ENCODE results near the gene PTPRK.

PTPRK gene

DNA sequence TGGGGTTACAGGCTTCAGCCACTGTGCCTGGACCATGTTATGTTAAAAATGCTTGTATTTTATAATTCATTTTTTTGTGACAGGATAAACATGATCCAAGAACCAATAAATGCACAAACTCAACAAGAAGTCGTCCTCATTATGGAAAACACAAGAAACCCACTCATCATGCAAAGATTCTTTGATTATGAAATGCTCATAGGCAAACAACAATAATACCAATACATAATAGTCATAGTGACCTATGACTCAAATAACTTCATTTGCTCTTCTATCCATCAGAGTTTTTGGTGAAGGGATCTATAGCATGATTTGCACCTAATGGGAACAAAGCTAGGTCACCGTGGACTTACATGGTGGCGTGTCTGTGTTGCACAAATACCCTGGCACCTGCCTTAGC is 402.5 kb downstream of the PTPRK start:
- no peak for DNase-seq

DNA sequence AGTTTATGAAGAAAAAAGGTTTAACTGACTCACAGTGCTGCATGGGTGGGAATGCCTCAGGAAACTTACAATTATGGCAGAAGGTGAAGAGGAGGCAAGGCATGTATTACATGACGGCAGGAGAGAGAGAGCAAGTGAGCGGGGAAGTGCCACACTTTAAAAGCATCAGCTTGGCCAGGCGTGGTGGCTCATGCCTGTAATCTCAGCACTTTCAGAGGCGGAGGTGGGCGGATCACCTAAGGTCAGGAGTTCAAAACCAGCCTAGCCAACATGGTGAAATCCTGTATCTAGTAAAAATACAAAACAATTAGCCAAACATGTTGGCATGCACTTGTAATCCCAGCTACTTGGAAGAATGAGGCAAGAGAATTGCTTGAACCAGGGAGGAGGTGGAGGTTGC is 406.2 kb downstream of the PTPRK start:
- no peak for DNase-seq

- no peak for DNase-seq
These were observed 407.9 kb downstream of the PTPRK start for GRCh38 chr6:128112494-128112893.

- no peak for DNase-seq
These were observed 409.3 kb downstream of the PTPRK start for GRCh38 chr6:128111096-128111495.

- no peak for DNase-seq
These were observed 412.7 kb downstream of the PTPRK start for GRCh38 chr6:128107682-128108081.

DNA sequence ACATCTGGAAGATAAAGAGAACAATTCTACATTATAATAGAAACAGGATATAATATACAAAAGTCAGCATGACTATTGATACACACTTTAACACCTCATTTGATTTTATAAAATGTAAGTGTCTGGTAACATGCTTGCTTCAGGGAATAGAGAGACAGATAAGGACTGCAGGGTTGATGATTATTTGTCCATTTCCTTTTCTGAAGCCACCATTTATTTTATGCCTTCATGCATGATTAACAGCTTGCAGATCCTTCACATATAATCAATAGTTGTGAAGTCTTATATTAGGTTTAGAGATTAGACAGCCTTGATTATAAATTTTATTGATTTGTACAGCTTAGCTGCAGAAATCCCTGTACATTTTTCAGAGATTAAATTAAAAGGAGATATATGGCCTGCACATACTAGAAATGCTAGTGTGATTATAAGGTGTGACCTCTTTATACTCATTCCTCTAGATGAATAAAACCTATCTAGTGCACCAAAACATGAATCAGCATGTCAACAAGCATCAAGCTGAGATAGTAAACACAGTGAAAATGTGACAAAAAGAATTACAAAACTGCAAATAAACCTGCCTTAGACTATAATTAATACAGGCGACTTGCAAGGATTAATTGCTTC is 420.7 kb downstream of the PTPRK start:
- no peak for DNase-seq

DNA sequence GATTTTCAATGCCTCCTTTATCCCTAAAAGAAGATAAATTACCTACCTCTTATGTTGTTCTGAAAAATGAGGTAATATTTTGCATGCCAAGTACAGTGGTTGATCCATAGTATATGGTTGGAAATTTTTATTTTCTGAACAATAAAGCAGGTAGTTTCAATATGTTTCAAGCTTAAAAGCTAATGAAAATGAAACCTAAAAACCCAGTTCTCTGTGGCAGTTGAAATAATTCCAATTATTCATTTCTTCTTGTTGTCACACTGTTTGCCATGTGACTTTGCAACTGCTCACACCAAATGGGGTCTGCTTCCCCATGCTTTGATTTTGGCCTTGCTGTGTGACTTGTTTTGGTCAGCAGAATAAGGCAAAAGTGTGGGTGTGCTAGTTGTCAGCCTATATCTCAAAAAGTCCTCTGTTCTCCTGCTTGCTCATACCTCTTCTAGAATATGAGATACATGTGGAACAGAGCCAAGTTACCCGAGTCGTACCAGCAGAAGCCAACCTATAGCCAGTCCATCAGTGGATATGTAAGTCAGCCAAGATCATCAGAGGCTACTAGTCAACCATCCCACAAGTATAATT is 422.3 kb downstream of the PTPRK start:
- no peak for DNase-seq

- DNase-seq = no peak
These were observed 423.4 kb downstream of the PTPRK start for GRCh38 chr6:128097009-128097408.

- DNase-seq = no peak
These were observed 425.0 kb downstream of the PTPRK start for GRCh38 chr6:128095362-128095761.

- no peak for DNase-seq
These were observed 441.4 kb downstream of the PTPRK start for GRCh38 chr6:128079021-128079420.

GRCh38 chr6:128078276-128078675 is 442.1 kb downstream of the PTPRK start:
- no peak for DNase-seq

- no peak for DNase-seq
These were observed 443.6 kb downstream of the PTPRK start for GRCh38 chr6:128076843-128077242.

- DNase-seq = no peak
These were observed 445.8 kb downstream of the PTPRK start for GRCh38 chr6:128074567-128074966.

DNA sequence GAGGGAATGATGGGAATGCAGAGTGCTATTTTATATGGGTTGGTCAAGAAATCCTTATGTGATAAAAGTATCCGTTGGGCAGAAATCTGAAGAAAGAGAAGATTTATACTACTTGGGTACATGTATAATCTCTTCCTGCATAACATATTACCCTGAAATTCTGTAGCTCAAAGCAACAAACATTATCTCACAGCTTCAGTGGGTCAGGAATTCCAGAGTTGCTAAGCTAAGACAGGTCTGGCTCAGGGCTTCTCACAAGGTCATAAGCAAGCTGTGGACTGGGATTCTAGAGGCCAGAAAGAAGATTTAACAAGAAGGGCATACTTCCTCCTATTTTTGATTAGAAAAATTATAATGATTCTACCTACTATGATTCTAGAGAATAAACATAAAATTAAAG is 447.0 kb downstream of the PTPRK start:
- DNase-seq = no peak

DNA sequence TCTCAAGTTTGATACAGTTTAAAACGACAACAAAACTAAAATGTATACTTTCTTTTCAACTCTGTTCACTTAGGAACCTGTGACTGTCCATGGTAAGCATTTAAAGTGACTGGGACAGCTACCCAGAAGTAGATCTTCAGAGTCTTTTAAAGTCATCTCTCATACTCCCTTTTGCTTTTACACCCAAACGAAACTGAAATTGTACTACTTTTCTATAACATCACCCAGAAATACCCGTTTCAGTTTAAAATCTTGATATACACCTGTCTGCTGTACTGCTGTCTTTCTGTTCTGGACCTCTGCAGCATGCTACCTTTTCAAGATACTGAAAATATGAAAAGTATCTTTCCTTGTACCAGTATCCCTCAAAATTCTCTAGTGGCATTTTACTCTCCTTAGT is 449.2 kb downstream of the PTPRK start:
- DNase-seq = no peak

DNA sequence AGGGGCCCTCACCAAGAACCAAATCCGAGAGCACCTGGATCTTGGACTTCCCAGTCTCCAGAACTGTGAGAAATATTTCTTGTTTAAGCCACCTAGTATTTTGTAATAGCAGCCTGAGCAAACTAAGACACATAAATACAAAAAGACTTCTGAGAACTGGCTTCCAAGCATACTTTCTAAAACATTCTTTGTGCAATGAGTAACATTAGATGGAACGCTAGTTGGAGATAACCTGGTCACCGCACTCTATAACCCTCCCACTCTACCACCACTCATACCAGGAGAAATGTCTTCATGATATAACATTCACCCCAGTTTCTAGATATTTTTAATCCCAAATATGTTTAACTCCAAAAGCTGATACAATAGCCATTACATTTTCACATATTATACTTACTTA is 450.0 kb downstream of the PTPRK start:
- DNase-seq = no peak

DNA sequence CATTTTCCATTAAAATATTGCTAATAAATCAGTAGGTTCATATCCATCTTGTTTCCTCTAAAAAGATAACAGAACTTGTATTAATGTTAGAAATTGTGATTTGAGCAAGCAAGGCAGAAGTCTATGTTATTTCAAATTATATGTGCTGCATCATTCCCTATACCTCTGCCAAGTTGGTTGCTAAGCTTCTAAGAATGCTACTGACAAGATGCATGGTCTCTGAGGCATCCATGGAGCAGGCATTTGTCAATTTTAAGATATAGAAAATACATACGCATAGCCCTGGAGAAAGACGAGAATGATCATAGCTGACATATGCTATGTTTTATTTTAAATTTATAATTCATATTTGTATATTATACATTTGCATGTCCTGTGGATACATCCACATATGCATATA is 451.2 kb downstream of the PTPRK start:
- DNase-seq = no peak

GRCh38 chr6:128068119-128068479 is 452.3 kb downstream of the PTPRK start:
- no peak for DNase-seq

DNA sequence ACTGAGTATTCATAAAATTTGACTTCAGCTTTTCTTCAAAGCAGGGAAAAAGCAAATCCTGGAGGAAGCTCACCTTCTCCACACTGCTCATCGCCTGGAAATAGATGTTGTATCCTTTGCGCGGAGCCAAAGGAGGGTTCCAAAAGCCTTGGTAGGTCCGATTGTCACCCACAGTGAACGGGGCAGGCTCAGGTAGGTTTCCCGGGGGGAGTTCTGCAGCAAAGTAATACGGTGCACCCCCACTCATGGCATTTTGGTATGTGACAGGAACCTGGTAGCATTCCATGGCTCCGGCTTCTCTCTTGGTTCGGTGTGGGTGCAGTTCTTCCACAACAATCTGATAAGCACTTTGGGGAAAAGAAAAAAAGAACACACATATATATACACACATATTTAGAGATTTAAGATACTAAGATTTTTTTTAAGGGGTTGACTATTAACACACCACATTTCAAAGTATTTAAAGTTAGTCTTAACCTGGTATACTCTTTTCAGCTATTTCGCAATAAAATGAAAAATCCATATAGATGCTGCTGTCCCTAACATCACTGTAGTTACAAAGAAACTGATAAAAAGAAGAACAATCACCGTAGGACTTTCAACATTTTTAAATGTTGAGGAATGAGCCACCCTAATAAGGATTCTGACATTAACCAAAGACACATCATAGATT is 452.8 kb downstream of the PTPRK start:
- no peak for DNase-seq

DNA sequence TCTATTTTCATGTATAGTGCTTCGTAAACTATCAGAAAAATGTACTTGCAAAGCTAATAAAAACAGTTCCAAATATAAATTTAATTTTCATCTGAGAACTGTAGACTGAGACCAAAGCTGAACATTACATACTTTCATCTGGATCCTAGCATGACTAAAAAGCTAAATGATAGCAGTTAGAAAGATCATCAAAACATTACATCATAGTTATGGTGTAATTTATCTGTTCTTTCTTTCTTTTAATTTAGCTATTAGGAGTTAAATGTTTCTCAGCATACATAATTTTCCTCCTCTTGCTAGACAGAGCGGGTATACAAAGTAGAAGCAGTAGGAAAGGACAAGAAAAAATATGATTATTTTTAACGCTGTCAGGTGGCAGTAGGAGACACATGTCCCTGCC is 455.3 kb downstream of the PTPRK start:
- no peak for DNase-seq

GRCh38 chr6:128064540-128064895 is 455.9 kb downstream of the PTPRK start:
- no peak for DNase-seq

- no peak for DNase-seq
These were observed 456.4 kb downstream of the PTPRK start for GRCh38 chr6:128063850-128064539.

DNA sequence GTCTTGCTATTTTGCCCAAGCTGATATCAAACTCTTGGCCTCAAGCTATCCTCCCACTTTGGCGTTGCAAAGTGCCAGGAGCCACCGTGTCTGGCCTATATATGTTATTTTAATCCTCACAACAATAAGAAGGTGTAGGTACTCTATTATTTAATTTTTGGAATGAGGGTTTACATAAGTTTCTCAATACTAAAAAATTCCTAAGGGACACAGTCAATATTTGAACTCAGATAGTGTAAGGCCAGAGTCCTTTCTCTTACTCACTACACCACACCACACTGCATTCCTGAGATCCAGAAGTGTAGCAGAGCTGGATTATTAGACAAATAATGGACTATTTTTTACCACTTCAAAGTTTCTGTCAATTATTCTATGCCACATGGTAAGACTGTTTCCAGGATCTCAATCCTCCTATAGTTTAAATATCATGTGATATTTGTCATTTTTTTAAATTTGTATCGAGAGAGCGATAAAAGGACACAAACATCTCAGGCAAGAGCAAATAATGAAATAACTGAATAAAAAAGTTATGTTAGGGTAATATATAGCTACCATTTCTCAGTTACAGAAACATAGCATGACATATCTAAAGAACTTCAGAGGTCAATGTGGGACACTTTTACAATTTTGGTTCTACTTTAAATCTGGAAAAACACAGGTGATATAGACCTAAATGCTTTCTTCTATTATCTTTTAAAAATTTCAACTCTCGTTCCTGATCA is 457.4 kb downstream of the PTPRK start:
- no peak for DNase-seq

DNA sequence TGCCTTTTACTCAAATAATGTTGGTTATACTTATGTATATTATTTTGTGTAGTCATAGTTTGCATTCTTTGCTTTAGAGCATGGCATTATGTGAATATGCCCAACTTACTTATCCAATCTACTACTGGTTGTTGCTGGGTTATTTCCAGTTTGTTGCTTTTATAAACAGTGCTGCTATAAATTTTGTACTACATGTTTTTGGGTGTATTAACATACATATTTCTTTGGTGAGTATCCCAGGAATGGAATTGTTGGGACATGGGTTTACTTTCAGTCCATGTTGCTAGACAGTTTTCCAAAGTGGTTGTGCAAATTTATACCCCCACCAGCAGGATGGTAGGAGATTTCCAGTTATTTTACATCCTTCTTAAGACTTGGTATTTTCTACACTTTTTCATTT is 462.5 kb downstream of the PTPRK start:
- no peak for DNase-seq

Measured in stimulated activated CD4-positive, alpha-beta T cell treated with anti-CD3 and anti-CD28 coated beads, Interleukin-1b, Interleukin-23, amount 100 ng/mL, for 48 hours (primary cell).